GOT3 (cell line): ENCODE results near the gene CHCT1.
"Not testable (repeated sequence)": the region's sequence is repeated elsewhere in the genome, so short reads cannot be mapped to it uniquely, and the experiment has no call there.

ENCODE experiments used
- DNase-seq: peaks from one replicate; lab custom pipeline; 2025; ENCODE audit warnings: mixed read lengths; lab: John Stamatoyannopoulos, UW

CHCT1 gene

GRCh38 chr17:60422162-60422665 lies at the start of gene CHCT1:
Gene CHCT1 (plus strand): TSS chr17:60422489. CDS start chr17:60422593, 104 bp downstream.
- DNase-seq, result no peak

GRCh38 chr17:60372790-60373483 lies 49.4 kb upstream of the CHCT1 start:
- DNase-seq, result no peak

DNA sequence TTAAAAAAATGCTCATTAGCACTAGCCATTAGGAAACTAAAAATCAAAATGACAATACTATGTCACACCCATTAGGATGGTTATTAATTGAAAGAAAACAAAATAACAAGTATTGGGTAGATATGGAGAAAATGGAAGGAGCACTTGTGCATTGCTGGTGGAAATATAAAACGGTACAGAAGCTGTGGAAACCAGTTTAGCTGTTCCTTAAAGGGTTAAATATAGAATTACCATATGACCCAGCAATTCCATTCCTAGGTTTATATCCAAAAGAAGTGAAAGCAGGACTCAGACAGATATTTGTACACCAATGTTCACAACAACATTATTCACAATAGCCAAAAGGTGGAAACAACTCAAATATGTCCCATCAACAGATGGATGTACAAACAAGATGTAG lies 44.1 kb upstream of the CHCT1 start:
- DNase-seq, result not testable (repeated sequence)

DNA sequence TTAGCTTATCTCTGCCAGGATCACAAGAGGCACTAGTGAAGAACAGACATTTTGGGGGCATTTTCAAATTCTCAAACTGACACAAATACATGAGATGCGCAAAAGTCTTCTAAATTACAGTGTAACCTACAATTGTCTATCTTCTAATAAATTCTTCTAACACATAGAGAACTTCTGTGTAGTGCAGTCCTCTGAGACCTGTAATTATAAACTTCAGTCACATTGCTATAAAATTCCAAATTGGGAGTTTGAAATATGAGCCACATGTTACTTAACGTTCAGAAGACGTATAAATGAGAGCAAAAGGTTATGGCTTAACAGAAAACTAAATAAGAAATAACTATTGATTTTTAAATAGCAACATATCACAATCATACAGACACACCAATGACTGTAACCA lies 42.8 kb upstream of the CHCT1 start:
- DNase-seq, result not testable (repeated sequence)

DNA sequence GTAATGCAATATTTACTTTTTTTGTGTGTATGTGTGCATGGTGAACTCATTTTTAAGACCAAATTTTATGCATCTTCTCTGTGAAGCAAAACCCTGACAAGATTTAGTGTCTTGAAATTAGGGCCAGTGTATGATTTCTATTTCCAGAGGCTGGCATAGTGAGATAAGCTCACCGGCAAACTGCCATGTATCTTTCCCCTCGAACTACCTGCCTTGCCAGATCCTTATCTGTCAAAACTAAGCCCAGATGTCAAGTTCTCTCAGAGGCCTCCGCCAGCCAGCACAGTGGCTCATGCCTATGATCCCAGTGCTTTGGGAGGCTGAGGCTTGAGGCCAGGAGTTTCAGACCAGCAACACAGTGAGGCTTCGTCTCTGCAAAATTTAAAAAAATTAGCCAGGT lies 40.3 kb upstream of the CHCT1 start:
- DNase-seq, result no peak

GRCh38 chr17:60383379-60383778 lies 38.9 kb upstream of the CHCT1 start:
- DNase-seq, result no peak

DNA sequence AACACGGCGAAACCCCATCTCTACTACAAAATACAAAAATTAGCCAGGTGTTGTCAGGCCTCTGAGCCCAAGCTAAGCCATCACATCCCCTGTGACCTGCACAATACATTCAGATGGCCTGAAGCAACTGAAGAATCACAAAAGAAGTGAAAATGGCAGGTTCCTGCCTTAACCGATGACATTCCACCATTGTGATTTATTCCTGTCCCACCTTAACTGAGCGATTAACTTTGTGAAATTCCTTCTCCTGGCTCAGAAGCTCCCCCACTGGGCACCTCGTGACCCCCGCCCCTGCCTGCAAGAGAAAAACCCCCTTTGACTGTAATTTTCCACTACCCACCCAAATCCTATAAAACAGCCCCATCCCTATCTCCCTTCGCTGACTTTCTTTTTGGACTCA lies 37.4 kb upstream of the CHCT1 start:
- DNase-seq, result not testable (repeated sequence)

DNA sequence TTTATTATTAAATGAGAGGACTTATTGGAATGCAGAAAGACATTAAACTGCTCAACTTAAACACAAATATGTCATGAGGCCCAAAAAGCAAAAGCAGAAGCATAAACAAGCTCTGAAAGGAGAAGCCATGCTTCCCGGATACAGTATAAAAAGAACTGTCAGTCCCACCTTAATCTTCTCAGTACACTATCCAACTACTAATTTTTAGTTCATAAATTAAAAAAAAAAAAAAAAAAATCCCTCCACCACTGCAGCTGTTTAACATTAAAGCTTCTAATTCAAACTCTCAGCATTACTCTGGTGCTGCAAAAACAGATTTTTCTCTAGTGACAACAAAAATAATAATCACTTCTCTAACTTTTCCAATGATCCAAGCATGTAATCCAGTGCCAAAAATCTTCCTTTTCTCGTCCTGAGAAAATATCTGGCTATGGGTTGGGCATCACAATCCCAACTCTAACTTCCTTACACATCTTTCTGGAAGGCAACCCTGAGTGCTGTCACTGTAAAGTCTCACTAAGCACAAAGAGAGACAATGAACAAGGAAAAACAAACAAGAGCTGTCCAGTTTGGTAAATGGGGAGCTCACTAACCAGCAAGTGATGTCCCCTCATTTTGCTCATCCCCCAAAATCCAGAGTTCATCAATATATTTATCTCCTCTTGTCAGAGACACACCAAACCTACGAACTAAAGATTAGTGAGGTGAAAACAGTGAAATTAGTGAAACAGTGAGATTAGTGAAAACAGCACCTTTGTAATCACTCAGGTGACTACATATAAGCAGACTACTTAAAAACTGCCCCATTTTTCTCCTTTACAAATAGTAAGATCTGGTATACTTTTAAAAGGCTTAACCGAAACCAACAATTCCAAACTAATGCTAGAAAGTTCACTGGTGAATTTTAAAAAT lies 35.9 kb upstream of the CHCT1 start:
- no peak for DNase-seq

GRCh38 chr17:60387666-60388065 lies 34.6 kb upstream of the CHCT1 start:
- DNase-seq, result no peak

DNA sequence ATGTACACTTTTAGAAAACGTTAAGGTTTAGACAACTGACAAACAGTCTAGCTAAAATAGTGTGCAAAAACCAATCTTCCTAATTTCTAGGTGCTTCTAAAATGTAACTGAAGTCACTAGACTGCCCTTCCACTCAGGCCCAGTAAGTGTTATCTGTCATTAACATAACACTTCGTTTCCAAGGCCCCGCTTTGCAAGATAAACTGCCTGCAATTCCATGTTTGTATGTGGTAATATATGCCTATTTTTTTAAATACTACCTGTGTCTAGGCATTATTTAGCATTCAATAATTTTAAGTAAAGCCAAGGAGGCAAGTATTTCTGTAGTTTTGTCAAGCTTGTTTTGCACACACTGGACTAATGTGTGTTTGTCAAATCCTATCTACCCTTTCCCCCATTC lies 33.5 kb upstream of the CHCT1 start:
- no peak for DNase-seq

- DNase-seq, result no peak
These were observed 32.1 kb upstream of the CHCT1 start for GRCh38 chr17:60390186-60390585.

- DNase-seq, result no peak
These were observed 31.3 kb upstream of the CHCT1 start for GRCh38 chr17:60390925-60391470.

GRCh38 chr17:60391471-60392041 lies 30.7 kb upstream of the CHCT1 start:
- peak; percentile 39 for DNase-seq

- peak; percentile 93 for DNase-seq
These were observed 30.0 kb upstream of the CHCT1 start, which contains the start of gene USP32 for GRCh38 chr17:60392042-60392844. Gene USP32 (minus strand): TSS chr17:60392133. CDS start chr17:60391939, 194 bp downstream.

GRCh38 chr17:60392845-60393702 lies 29.2 kb upstream of the CHCT1 start:
- no peak for DNase-seq

DNA sequence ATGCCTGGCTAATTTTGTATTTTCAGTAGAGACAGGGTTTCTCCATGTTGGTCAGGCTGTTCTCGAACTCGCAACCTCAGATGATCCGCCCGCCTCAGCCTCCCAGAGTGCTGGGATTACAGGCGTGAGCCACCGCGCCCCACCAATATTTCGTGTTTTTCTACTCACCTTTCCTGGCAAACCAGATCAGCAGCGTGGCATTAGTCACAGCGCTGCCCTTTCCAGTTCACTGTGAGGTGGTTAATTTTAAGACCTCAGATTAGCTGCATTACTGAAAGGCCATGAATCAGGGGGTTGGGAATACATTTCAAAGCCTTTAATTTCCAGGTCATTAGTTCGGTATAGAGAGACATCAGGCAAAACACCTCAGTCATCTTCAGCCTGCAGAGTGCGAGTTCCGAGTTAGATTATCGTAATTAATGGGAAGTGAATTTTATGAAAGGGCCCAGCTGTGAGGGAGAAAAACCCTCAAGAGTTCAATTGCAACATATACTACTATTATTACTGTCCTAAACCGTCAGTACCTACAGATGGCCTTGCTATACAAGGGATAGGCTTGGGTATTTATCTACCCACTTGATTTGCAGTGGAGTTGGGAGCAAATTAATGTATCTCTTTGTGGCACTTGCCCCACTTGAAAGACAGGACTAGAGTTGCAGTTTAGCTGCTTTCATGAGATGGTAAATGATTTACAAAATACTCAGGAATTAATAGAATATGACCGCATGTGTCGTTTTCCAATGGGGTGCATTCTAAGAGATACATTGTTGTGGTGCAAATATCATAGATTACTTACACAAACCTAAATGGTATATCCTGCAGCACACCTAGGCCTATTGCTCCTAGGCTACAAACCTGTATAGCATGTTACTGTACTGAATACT lies 28.2 kb upstream of the CHCT1 start:
- no peak for DNase-seq

DNA sequence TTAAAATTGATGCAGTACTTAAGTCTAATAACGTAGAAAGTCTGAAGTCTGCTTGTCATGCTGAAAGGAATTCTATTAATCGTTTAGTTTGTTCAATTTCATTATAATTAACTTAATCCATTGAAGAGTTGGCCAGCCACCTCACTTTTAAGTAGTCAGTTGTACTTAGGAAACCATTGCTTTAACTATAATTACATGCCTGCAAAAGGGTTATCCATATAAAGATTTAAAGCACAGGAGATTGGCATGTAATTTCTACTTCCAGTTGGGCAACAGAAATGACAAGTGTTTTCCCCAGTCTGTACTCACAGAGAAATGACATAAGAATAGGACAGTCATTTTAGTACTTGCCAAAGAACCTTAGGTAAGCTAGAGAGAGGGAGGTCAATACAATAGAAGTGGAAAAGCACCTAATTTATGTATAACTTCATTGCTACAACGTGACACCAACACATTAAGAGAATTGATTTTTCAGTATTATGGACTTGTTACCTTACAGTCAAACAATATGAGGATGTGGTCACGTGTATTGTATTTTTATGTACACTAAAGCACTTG lies 26.7 kb upstream of the CHCT1 start:
- no peak for DNase-seq

- DNase-seq, result no peak
These were observed 25.9 kb upstream of the CHCT1 start for GRCh38 chr17:60396412-60396811.
